SHP77 (cell line): ENCODE data around the gene ATG4A.

Experiments used
- DNase-seq, 2 experiments: peaks; one replicate each; lab custom pipeline; 2025; lab: John Stamatoyannopoulos, UW

The ATG4A gene

DNA sequence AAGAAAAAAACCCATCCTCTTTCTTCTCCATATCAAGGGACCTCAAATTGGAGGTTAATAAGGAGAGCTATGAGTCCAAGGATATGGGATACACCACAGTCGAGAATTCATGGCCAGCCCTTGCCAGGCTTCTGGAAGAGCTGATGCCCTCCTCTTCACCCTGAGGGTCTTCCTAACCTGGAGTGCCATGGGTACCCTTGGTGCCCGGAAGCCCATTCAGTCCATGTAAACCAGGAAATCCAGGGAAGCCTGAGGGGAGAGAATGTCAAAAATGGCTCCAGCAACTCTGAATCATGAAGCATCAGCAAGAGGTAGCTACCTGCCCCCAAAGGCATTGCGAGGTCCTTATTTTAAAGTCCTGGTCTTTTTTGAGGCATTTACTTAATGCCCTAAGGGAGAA lies 78.2 kb downstream of the ATG4A start:
- no peak for DNase-seq

DNA sequence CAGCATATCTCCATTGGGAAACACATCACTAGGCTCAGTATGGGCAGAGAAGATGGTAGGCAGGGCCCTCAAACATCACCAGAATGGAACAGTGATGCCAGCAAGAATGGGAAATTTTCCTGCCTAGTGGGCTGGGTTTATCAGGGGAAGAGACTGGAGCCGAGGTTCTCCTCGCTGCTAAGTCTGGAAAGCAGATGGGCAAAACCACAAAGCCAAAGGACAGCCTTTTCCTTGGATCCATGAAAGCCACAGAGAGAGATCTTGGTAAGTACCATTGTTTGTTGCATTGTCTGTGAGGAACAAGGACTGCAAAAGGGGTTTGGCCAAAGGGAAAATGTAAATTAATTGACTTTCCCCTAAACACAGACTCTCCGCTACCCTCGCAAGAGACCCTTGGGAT lies 80.1 kb downstream of the ATG4A start:
- no peak for DNase-seq

DNA sequence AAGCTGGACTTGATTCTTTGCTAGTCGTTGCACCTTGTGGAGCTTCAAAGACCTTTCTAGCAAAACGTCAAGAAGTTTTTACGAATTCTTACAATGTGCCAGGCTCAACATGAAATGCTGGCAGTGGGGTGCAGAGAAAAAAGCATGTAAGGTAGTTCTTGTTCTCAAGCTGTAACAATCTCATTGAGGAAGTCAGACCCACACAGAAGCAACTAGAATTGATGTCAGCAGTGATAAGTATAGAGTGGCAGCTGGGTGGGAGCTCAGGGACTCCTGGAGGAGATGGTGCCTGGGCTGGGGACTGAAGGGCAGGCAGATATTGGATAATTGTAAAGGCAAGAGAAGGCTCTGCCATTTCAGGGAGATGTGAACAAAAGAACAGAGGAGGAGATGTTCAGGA lies 82.3 kb downstream of the ATG4A start:
- no peak for DNase-seq

DNA sequence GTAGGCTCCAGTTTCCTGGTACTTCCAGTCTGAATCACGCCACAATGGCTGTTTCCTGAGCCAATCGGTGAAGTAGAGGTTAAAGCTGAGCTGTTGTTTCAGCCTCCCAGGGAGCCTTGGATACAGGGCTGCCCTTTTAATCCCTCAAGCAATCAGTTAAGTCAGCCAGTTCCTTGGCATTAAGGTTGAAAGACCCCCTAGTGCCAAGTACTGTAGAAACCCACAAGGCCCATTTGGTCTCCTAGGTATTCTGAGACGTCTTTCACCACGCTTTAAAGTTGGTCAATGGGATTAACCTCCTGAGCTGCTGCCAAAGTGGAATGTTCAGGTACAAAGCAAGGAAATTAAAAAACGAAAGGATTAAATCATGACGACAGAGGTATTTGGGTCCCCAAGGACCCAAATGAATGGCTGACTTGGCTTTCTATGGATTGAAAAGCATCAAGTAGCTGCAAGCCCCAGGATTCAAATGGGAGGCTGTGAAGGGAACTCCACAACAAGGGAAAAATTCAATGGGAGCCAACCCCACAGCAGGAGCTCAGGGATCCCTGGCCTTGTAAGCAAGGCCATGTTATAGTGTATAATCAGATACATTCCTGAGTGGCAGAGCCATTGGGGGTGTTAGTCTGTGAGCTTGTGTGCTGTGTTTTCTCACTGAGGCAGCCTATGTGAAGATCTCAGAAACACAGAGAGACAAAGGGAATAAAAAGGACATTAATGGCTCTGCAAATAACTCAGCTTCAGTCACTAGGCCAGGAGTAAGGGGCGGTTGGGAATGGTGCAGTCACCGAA lies 86.0 kb downstream of the ATG4A start:
- no peak for DNase-seq

DNA sequence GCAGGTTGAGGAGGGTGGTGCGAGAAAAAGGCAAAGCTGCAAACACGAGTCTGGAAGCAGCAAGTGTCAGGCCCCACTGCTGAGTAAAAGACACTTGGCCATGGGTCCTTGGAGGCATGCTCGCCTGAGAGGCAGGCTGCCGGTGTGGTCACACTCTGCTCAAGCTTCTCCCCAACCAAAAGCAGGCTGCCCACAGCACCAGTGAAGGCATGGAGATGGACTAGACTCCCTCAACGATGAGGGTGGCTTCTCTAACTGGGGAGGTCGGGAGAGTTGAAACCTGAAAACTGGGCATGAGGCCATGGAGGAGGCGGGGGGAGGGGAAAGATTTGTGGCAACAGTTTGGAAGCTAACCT lies 86.5 kb downstream of the ATG4A start:
- DNase-seq, result no peak

DNA sequence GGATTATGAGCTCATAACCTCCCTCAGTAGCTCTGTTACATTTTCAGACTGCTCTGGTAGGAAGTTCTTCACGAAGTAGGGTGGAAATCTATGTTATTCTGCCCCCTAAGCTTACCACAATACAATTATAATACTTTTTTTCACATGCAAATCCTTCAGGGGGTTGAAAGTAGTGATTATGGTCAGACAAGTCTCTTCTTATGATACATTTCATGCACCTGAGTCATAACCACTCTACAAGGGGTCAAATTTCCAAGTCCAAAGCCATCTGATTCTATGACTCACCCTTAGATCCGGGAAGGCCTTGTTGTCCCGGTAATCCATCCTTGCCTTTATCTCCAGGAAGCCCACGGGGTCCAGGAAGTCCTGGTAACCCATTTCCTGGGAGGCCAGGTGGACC lies 95.2 kb downstream of the ATG4A start:
- no peak for DNase-seq

DNA sequence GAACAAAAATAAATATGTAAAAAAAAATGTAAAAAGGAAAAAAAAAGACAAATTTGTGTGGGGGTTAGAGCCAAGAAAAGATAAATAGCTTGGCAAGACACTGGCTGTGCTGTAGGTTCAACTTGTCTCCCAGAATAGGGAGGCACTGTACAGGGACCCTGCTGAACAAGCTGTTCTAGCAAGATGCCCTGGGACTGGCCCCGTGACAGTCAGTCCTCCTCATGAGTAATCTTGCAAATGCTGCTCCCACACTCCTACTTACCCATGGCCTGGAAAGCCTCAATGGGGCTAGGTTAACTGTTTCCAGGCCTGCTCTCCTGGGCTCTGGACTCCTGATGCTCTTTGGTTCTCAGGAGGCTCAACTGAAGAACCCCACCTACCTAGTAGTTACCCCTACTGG lies 106.8 kb downstream of the ATG4A start:
- DNase-seq, result no peak

DNA sequence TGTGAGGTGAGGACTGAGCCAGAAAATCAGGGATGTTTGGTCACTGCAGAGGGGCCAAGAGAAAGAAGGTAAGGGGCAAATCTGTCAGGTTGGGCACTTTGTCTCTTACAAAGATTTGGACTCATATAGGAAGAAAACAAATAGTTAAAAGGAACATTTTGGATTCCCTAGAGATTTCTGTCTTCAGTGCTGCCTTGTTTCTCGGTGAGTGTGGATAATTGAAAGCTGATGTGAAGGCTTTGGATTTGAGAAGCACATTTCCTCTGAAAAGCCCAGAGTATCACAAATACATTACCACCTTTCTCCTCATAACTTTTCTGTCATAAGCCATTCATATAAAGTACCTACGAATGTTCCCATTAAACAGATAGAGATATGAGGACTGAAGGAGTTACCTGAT lies 107.5 kb downstream of the ATG4A start:
- no peak for DNase-seq

DNA sequence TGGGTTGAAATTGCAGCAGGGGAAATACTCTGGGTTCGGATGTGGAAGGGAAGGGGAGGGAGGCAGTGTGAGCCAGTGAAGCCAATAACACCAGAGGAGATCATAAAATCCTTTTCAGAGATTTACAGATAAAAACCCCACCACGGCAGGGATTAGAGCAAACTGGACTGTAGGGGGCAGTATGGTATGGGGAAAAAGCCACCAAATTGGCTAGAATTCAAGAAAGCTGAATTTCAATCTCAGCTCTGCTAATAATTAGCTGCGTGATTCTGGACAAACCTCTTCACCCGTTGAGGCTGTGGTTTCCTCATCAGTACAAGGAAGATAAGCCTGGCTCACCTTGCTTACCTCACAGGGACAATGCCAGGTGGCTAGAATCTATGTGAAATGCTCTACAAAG lies 108.1 kb downstream of the ATG4A start:
- no peak for DNase-seq

DNA sequence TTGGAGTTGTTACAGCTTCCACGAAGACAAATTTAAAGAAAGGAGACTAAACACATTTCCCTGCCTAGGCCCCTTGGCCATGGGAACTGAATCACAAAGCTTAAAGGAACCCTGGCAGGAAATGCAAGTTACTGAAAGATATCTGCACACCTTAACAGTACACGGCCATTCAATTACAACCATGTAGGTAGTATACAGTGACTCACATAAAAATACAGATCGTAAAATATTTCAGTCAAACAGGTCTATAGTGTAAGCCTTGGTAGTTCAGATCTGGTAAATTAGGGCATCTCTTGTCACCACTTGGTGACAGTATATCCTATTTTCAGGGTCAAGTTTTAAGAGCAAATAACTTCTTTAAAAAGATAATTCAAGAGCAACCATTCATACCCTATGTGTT lies 112.0 kb downstream of the ATG4A start:
- no peak for DNase-seq
